Vagina (tissue), 2 donors: Measurements from ENCODE around the gene RAB20. TPM values are rescaled to one million over a fixed set of nuclear protein-coding genes. Genes with fewer than 3 reads are reported as not detected.

ENCODE experiments used
- DNase-seq, 2 donors: peaks; one replicate each; pipeline ENCODE4 v3.0.0-alpha.2; 2017; ENCODE audit errors: extremely low spot score in 2 of 2
- H3K27ac ChIP-seq: fragments of 200-600 bp; sonication (generic); one replicate; pipeline ENCODE4 v1.5.1; 2019
- H3K27me3 ChIP-seq: fragments of 200-600 bp; sonication (generic); one replicate; pipeline ENCODE4 v1.5.1; 2019
- H3K36me3 ChIP-seq, 2 donors: fragments of 200-600 bp; sonication (generic); one replicate each; pipeline ENCODE4 v1.5.1; 2017 to 2019
- H3K4me1 ChIP-seq: fragments of 200-600 bp; sonication (generic); one replicate; pipeline ENCODE4 v1.5.1; 2019
- H3K4me3 ChIP-seq, 2 donors: fragments of 200-600 bp; sonication (generic); 1 replicate in 1 of 2; 2 replicates in 1 of 2; pipeline ENCODE4 v1.5.1; 2016 to 2019
- H3K9me3 ChIP-seq: fragments of 200-600 bp; sonication (generic); one replicate; pipeline ENCODE4 v1.5.1; 2019
- CTCF ChIP-seq, 3 experiments: fragments of 450-650 bp in 2 of 3; fragments of 200-600 bp in 1 of 3; sonication (generic) in 1 of 3; IDR thresholded peaks; one replicate each; pipeline ENCODE4 v1.5.1; 2017 to 2019; ENCODE audit warnings: antibody characterized with exemption in 3 of 3, mild to moderate bottlenecking in 2 of 3, moderate library complexity in 2 of 3
- POLR2A ChIP-seq, 2 donors: fragments of 450-650 bp; IDR thresholded peaks; one replicate each; pipeline ENCODE4 v1.6.1; 2017; ENCODE audit warnings: antibody characterized with exemption in 2 of 2, mild to moderate bottlenecking in 2 of 2, moderate library complexity in 2 of 2
- POLR2AphosphoS5 ChIP-seq, 2 donors: sonication (generic); formaldehyde crosslinking; IDR thresholded peaks; one replicate each; pipeline ENCODE4 v1.9.0; 2017; ENCODE audit warnings: antibody characterized with exemption in 2 of 2, mild to moderate bottlenecking in 2 of 2, low read depth in 1 of 2; ENCODE audit not compliant: insufficient read depth in 1 of 2
- intact Hi-C: fragments of 100-400 bp; cut with DNase I; formaldehyde crosslinking; loops from one replicate; pipeline ENCODE4 v1.15.1; 2023
- total RNA-seq: library from RNA; depleted of rRNA; stranded (reverse); fragments of >200 nt; gene quantifications from one replicate; pipeline ENCODE4 v1.2.3, GENCODE V29; 2016

Gene RAB20
- total RNA-seq, 1 donor from 2014 or later, result 15.2 TPM

- Histone ChIP-seq H3K4me1 (no peaks in the 10 kb centered on the region), H3K4me3 (no peak overlapping the region), H3K27ac (no peak overlapping the region), H3K9me3 (no peaks in the 10 kb centered on the region), H3K27me3 (no peaks in the 10 kb centered on the region), H3K36me3 (no peaks in the 10 kb centered on the region)
- intact Hi-C loops, result no loop called here
- no peak for DNase-seq
- TF ChIP-seq CTCF (IDR thresholded peaks at IDR 0.05) (no peak), POLR2A (IDR thresholded peaks at IDR 0.05) (no peak), POLR2AphosphoS5 (IDR thresholded peaks at IDR 0.05; ENCODE audit: insufficient read depth in 1 of 2, low read depth in 1 of 2) (no peak)
Measured at GRCh38 chr13:110551284-110551683, 10.2 kb downstream of the RAB20 start.

GRCh38 chr13:110549795-110550160, 11.7 kb downstream of the RAB20 start:
- TF ChIP-seq POLR2AphosphoS5 (IDR thresholded peaks at IDR 0.05; ENCODE audit: insufficient read depth in 1 of 2, low read depth in 1 of 2) (no peak), CTCF (IDR thresholded peaks at IDR 0.05) (no peak), POLR2A (IDR thresholded peaks at IDR 0.05) (no peak)
- no peak overlapping the region for H3K27ac ChIP-seq
- no peak overlapping the region for H3K4me3 ChIP-seq
- no peaks in the 10 kb centered on the region for H3K27me3 ChIP-seq
- no peaks in the 10 kb centered on the region for H3K9me3 ChIP-seq
- intact Hi-C loops, result no loop called here
- no peak for DNase-seq
- no peaks in the 10 kb centered on the region for H3K4me1 ChIP-seq
- H3K36me3 ChIP-seq, result no peaks in the 10 kb centered on the region

GRCh38 chr13:110548891-110549794, 12.4 kb downstream of the RAB20 start:
- H3K27me3 ChIP-seq, result no peaks in the 10 kb centered on the region
- H3K4me1 ChIP-seq, result no peaks in the 10 kb centered on the region
- no peak for DNase-seq
- H3K9me3 ChIP-seq, result no peaks in the 10 kb centered on the region
- no peaks in the 10 kb centered on the region for H3K36me3 ChIP-seq
- H3K27ac ChIP-seq, result no peak overlapping the region
- TF ChIP-seq POLR2A (IDR thresholded peaks at IDR 0.05) (no peak), POLR2AphosphoS5 (IDR thresholded peaks at IDR 0.05; ENCODE audit: insufficient read depth in 1 of 2, low read depth in 1 of 2) (no peak), CTCF (IDR thresholded peaks at IDR 0.05) (no peak)
- H3K4me3 ChIP-seq, result no peak overlapping the region
- intact Hi-C loops, result no loop called here

- Histone ChIP-seq H3K36me3 (no peaks in the 10 kb centered on the region), H3K4me3 (no peak overlapping the region), H3K27me3 (no peaks in the 10 kb centered on the region), H3K27ac (no peak overlapping the region), H3K4me1 (no peaks in the 10 kb centered on the region), H3K9me3 (no peaks in the 10 kb centered on the region)
- TF ChIP-seq CTCF (IDR thresholded peaks at IDR 0.05) (no peak), POLR2AphosphoS5 (IDR thresholded peaks at IDR 0.05; ENCODE audit: insufficient read depth in 1 of 2, low read depth in 1 of 2) (peak; percentile 44 to 59)
- intact Hi-C loops, result no loop called here
- no peak for DNase-seq
Measured at GRCh38 chr13:110546926-110547325, 14.6 kb downstream of the RAB20 start.

- H3K9me3 ChIP-seq, result no peaks in the 10 kb centered on the region
- H3K4me3 ChIP-seq, result no peak overlapping the region
- no peak overlapping the region for H3K27ac ChIP-seq
- no peaks in the 10 kb centered on the region for H3K27me3 ChIP-seq
- H3K4me1 ChIP-seq, result no peaks in the 10 kb centered on the region
- no peak for DNase-seq
- H3K36me3 ChIP-seq, result no peaks in the 10 kb centered on the region
- intact Hi-C loops, result no loop called here
- no peak for TF ChIP-seq POLR2AphosphoS5 (IDR thresholded peaks at IDR 0.05; ENCODE audit: insufficient read depth in 1 of 2, low read depth in 1 of 2)
- no peak for TF ChIP-seq POLR2A (IDR thresholded peaks at IDR 0.05)
- no peak for TF ChIP-seq CTCF (IDR thresholded peaks at IDR 0.05)
Measured at GRCh38 chr13:110546378-110546777, 15.1 kb downstream of the RAB20 start.
